OCI-LY7 (cell line): ENCODE data around the gene SSU72. TPM values are rescaled to one million over a fixed set of nuclear protein-coding genes. Genes with fewer than 3 reads are reported as not detected.

Experiments used
- Bru-seq: library from RNA; stranded (reverse); fragments of 400-500 nt; gene quantifications from one replicate; lab custom pipeline; 2021; lab: Mats Ljungman, UMichigan
- BruChase-seq, 2 experiments: library from RNA; stranded (reverse); fragments of 400-500 nt; gene quantifications; one replicate each; lab custom pipeline; 2021; lab: Mats Ljungman, UMichigan
- BruUV-seq: library from RNA; stranded (reverse); fragments of 400-500 nt; replicated peaks from 2 replicates; lab custom pipeline; 2021; lab: Mats Ljungman, UMichigan
- CTCF ChIA-PET: fragments of 300-600 bp; sonication (Branson Sonifier 250); formaldehyde crosslinking; loops from one replicate; lab custom pipeline; 2022; ENCODE audit warnings: antibody characterized with exemption; ENCODE audit not compliant: unreplicated experiment; lab: Charles Lee
- POLR2A ChIA-PET: fragments of 300-600 bp; sonication (Branson Sonifier 250); formaldehyde crosslinking; loops from one replicate; lab custom pipeline; 2022; ENCODE audit warnings: antibody characterized with exemption; lab: Charles Lee
- DNase-seq: peaks from one replicate; pipeline ENCODE4 v3.0.0-alpha.2; 2015; ENCODE audit warnings: low spot score
- H2AFZ ChIP-seq: fragments of 200-600 bp; sonication (generic), shearing (Covaris generic); 2 replicates; pipeline ENCODE4 v1.6.1; 2014; ENCODE audit warnings: mild to moderate bottlenecking, antibody characterized with exemption, low read length, moderate library complexity
- H3K27ac ChIP-seq: fragments of 200-600 bp; sonication (generic); 2 replicates; pipeline ENCODE4 v1.5.1; 2014; ENCODE audit warnings: mixed run types, low read depth, mild to moderate bottlenecking, moderate library complexity, low read length, inconsistent platforms; ENCODE audit not compliant: poor library complexity, severe bottlenecking
- H3K36me3 ChIP-seq: fragments of 200-600 bp; sonication (generic); 2 replicates; pipeline ENCODE4 v1.6.1; 2014; ENCODE audit warnings: mild to moderate bottlenecking, antibody characterized with exemption, low read length, moderate library complexity, mixed read lengths; ENCODE audit not compliant: insufficient read depth
- H3K4me1 ChIP-seq: fragments of 200-600 bp; sonication (generic); 2 replicates; pipeline ENCODE4 v1.5.1; 2014; ENCODE audit warnings: mild to moderate bottlenecking, low read length; ENCODE audit not compliant: insufficient read depth, poor library complexity, severe bottlenecking
- H3K4me2 ChIP-seq: fragments of 200-600 bp; sonication (generic); 2 replicates; pipeline ENCODE4 v1.6.1; 2014; ENCODE audit warnings: mild to moderate bottlenecking, low read length
- H3K4me3 ChIP-seq: fragments of 200-600 bp; sonication (generic); 2 replicates; pipeline ENCODE4 v1.5.1; 2014; ENCODE audit warnings: mild to moderate bottlenecking, low read depth, low read length; ENCODE audit not compliant: poor library complexity, severe bottlenecking
- H3K79me2 ChIP-seq: fragments of 200-600 bp; sonication (generic); 2 replicates; pipeline ENCODE4 v1.6.1; 2016; ENCODE audit warnings: low read depth, mild to moderate bottlenecking, low read length, moderate library complexity, mixed read lengths; ENCODE audit not compliant: insufficient read depth
- H3K9me2 ChIP-seq: fragments of 200-600 bp; sonication (generic); 2 replicates; pipeline ENCODE4 v1.6.1; 2016; ENCODE audit warnings: mild to moderate bottlenecking, low read length, mixed read lengths; ENCODE audit not compliant: insufficient read depth
- H3K9me3 ChIP-seq: fragments of 200-600 bp; sonication (generic); 2 replicates; pipeline ENCODE4 v1.6.1; 2014; ENCODE audit warnings: mild to moderate bottlenecking, mixed run types, low read length, mixed read lengths
- H4K20me1 ChIP-seq: fragments of 200-600 bp; sonication (generic); 2 replicates; pipeline ENCODE4 v1.6.1; 2014; ENCODE audit warnings: mild to moderate bottlenecking, antibody characterized with exemption, low read length, moderate library complexity, mixed read lengths; ENCODE audit not compliant: insufficient read depth
- EZH2phosphoT487 ChIP-seq: fragments of 200-600 bp; sonication (generic); IDR thresholded peaks from 2 replicates; pipeline ENCODE4 v1.6.1; 2018; ENCODE audit warnings: low read depth, borderline replicate concordance, mild to moderate bottlenecking, mixed run types, antibody characterized with exemption, low read length, moderate library complexity, mixed read lengths
- intact Hi-C: fragments of 100-400 bp; cut with micrococcal nuclease; formaldehyde crosslinking; loops from one replicate; pipeline ENCODE4 v1.10.0; 2022; ENCODE audit not compliant: unreplicated experiment
- long read RNA-seq: library from polyadenylated mRNA; stranded (forward); transcript quantifications from one replicate; pipeline ENCODE4 v2.0.0, GENCODE V29; 2022
- total RNA-seq, 2 experiments: library from RNA; depleted of rRNA in 1 of 2; stranded (reverse); fragments of >200 nt in 1 of 2; shearing (Covaris generic) in 1 of 2; gene quantifications; 2 replicates each; pipeline ENCODE4 v1.2.3, GENCODE V29; 2014 to 2022
- TF ChIP-seq, protein P1 (sequence below): fragments of 200-600 bp; sonication (generic); conservative IDR thresholded peaks from 2 replicates; pipeline ENCODE4 v1.5.1; 2014; ENCODE audit warnings: mild to moderate bottlenecking, antibody characterized with exemption, low read length, moderate library complexity, mixed read lengths

Gene SSU72
- total RNA-seq (2014; rRNA removed; shearing (Covaris generic)) = 97.7 and 101 TPM in 2 replicates
- total RNA-seq (2022) = 141 and 149 TPM in 2 replicates
- percentile 80 among the genes with signal in this experiment for Bru-seq, nascent RNA
- BruChase-seq, experiment 1, labeled RNA remaining after a 6-hour chase = percentile 93 among the genes with signal in this experiment
- percentile 88 among the genes with signal in this experiment for BruChase-seq, experiment 2, labeled RNA remaining after a 2-hour chase
- long read RNA-seq, full-length matches to known transcripts = 251 of 277 reads
- long read RNA-seq, partial matches to known transcripts = 12 of 277 reads
- long read RNA-seq, other reads (novel, unspliced or antisense) = 14 of 277 reads

DNA sequence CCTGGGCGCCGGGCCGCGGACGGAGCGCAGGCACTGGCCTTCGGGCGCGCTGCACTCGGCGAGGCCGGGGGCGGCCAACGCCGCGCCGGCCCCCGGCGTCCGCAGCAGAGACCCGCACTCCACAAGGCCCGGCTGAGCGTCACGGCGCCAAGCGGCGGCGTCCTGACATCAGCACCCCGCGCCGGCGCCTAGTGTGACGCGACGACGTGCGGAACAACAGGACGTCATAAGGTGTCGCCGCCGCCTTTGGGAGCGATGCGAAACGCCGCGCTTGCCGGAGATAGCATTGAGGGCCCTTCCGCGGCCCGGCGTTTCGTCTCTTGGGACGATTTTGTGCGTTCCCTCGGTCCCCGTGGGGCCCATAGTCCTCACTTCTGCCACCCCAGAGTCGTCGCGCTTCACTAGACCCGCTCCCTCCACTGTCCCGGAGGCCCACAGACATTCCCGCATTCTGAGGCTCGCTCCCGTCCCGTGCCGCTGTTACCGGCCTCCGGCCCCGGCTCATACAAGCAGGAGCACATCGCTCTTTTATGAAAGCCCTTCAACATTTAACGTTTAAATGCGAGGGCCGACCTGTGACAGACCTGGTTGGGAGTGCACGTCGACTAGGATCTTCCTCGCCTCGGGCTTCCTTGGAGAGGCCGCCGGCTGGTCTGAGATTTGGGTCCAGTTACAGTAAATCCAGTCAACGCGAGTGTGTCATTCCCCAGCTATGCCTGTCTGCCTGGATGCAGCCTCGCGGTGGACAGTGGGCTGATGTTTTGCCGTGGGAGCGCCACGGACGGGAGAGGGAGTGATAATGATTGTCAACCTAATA is at the start of gene SSU72:
TSS of gene SSU72 (minus strand) at position 143 of the 817 bp plus-strand sequence. CDS start 306 bp downstream, outside the sequence.
- Histone ChIP-seq H3K27ac (peak within 1 kb of the TSS; percentile 69), H2AFZ (peak within 1 kb of the TSS; percentile 84), H3K4me3 (peak within 1 kb of the TSS; percentile 88), H3K79me2 (peaks cover 44% of the 10 kb centered on the region), H3K4me1 (peaks cover 13% of the 10 kb centered on the region), H3K9me2 (no peaks in the 10 kb centered on the region), H3K4me2 (peak within 1 kb of the TSS; percentile 96), H4K20me1 (no peaks in the 10 kb centered on the region), H3K36me3 (peaks cover 27% of the 10 kb centered on the region), H3K9me3 (no peaks in the 10 kb centered on the region)
- DNase-seq = peak; percentile 96
- TF ChIP-seq, protein P1, sequence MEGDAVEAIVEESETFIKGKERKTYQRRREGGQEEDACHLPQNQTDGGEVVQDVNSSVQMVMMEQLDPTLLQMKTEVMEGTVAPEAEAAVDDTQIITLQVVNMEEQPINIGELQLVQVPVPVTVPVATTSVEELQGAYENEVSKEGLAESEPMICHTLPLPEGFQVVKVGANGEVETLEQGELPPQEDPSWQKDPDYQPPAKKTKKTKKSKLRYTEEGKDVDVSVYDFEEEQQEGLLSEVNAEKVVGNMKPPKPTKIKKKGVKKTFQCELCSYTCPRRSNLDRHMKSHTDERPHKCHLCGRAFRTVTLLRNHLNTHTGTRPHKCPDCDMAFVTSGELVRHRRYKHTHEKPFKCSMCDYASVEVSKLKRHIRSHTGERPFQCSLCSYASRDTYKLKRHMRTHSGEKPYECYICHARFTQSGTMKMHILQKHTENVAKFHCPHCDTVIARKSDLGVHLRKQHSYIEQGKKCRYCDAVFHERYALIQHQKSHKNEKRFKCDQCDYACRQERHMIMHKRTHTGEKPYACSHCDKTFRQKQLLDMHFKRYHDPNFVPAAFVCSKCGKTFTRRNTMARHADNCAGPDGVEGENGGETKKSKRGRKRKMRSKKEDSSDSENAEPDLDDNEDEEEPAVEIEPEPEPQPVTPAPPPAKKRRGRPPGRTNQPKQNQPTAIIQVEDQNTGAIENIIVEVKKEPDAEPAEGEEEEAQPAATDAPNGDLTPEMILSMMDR = no peak
- TF ChIP-seq EZH2phosphoT487 = no peak
- ChIA-PET POLR2A (no interaction called here), CTCF (no interaction called here)
- TSS peak; percentile 97 for BruUV-seq
- intact Hi-C loops = loop anchor here (5.0 kb wide), 1 partner anchor 42 kb away; the partner anchor contains the start of gene MIB2

DNA sequence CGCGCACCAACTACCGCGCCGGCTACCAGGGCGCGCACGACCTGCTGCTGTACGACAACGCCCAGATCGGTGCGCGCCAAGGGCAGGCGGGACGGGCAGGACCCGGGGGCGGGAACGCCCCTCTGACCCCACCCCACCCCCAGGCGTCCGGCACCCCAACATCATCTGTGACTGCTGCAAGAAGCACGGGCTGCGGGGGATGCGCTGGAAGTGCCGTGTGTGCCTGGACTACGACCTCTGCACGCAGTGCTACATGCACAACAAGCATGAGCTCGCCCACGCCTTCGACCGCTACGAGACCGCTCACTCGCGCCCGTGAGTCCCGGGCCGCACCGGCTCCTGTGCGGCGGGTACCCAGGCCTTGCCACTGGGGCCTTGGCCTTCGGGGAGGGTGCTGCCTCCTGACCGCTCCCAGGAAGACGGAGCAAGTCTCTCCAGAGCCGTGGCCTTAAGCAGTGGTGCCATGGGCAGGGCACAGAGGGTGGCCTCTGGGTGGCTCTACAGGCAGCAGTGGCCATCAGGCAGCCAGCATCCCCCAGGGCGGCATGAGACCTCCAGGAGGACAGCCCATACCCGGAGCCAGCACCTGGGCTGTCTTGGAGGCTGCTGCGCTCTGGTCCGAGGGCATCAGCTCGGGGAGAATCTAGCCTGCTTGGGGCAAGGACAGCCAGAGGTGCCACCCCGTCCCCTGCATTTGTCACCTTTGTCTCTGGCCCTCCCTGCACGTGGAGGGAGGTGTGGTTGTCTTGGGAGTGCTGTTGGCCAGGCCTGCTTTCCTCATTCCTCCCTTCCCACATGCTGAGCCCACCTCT is 49.2 kb upstream of the SSU72 start:
- H3K4me2 ChIP-seq = no peak overlapping the region
- intact Hi-C loops = no loop called here
- H3K36me3 ChIP-seq = no peaks in the 10 kb centered on the region
- BruUV-seq = no TSS peak
- peaks cover 14% of the 10 kb centered on the region for H3K4me1 ChIP-seq
- ChIA-PET POLR2A (no interaction called here), CTCF (no interaction called here)
- DNase-seq = no peak
- H3K9me2 ChIP-seq = no peaks in the 10 kb centered on the region
- TF ChIP-seq, protein P1 = no peak
- no peak for TF ChIP-seq EZH2phosphoT487
- H3K9me3 ChIP-seq = no peaks in the 10 kb centered on the region
- H2AFZ ChIP-seq = no peak overlapping the region
- no peak overlapping the region for H3K4me3 ChIP-seq
- H3K79me2 ChIP-seq = no peaks in the 10 kb centered on the region
- no peaks in the 10 kb centered on the region; the same call in 1 of the 2 replicates for H4K20me1 ChIP-seq
- H3K27ac ChIP-seq = no peak overlapping the region
